ENCODE measurements around the gene GIMAP7. TPM values are rescaled to one million over a fixed set of nuclear protein-coding genes. Genes with fewer than 3 reads are reported as not detected.
"Not testable (repeated sequence)": the region's sequence is repeated elsewhere in the genome, so short reads cannot be mapped to it uniquely, and the experiment has no call there.

Gene GIMAP7
- total RNA-seq, 2 donors from 2014 or later, result 32.2 to 79.9 TPM

GRCh38 chr7:150493442-150493841 is 21.2 kb upstream of the GIMAP7 start:
- Mint-ChIP-seq H3K9me3 (peaks cover 12 to 13% of the 10 kb centered on the region in 2 donors), H3K36me3 (peaks cover 18 to 51% of the 10 kb centered on the region in 2 donors)
- not testable (repeated sequence) for H3K27ac Mint-ChIP-seq; ATAC-seq; DNase-seq (ENCODE audit: low spot score in 2 of 2)

DNA sequence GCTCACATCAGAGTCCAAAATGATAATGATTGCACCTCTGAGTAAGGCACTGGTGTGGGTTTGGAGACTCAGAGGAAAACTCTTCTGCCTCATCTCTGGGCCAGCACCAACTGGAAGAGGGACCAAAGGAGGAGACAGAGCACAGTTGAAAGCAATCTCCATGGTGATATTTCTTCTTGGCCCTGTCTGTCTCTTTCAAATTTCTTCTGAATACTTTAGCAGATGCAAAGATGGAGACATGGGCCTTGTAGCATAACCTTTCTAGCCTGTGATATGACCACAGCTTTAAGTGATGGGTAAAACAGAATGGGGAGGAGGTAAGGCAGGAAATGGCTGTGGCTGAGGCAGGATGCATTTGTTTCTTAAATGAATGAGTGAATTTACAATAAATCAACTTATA is 12.2 kb upstream of the GIMAP7 start:
- Mint-ChIP-seq H3K36me3 (peaks cover 31 to 56% of the 10 kb centered on the region in 2 donors), H3K27ac (peak overlapping the region; percentile 91 to 97), H3K9me3 (peaks cover 26 to 32% of the 10 kb centered on the region in 2 donors)
- peak; percentile 66 to 73 for ATAC-seq
- no peak for DNase-seq (ENCODE audit: low spot score in 2 of 2)

DNA sequence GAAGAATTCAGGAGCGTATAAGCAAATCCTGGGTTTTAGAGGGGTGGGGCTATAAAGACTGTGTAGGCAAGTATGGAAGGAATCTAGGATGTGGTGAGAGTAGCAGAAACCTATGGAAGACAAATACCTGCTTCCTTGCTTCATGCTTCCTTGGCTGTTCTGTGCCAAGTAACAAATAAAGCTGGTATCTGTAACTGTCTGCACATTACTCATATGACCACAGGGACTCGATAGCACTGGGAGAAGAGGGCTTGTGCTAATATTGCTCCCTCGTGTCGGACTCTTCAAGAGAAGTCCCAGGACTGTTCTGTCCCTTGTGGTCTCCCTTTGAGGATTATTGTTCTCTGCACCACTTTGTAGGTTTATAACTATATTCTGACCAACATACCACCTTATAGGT is 11.5 kb upstream of the GIMAP7 start:
- peaks cover 20 to 28% of the 10 kb centered on the region in 2 donors for H3K9me3 Mint-ChIP-seq
- peaks cover 25 to 49% of the 10 kb centered on the region in 2 donors for H3K36me3 Mint-ChIP-seq
- H3K27ac Mint-ChIP-seq, result peak overlapping the region; percentile 91 to 97
- no peak for DNase-seq (ENCODE audit: low spot score in 2 of 2)
- ATAC-seq, result peak in 1 of 2 donors; percentile 36

DNA sequence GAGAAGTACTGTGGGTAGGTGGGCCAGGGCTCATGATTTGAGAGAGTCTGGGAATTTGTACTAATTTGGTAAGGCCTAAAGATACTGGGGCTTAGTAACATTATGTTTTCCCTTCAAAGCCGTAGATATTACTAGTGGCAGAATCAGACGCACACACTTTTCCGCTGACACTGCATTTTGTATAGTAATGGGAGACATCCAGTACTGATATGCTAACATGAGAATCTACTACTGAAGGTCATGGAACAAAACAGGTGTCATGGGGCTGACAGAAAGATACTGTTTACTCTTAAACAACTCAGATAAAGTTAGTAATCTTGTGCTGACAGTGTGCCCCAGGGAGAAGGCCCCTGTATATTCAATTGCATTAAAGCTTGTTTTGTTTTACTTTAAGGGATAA is 11.1 kb upstream of the GIMAP7 start:
- peak overlapping the region; percentile 91 to 97 for H3K27ac Mint-ChIP-seq
- ATAC-seq (peak; percentile 51 to 63), DNase-seq (ENCODE audit: low spot score in 2 of 2) (no peak)
- H3K9me3 Mint-ChIP-seq, result peaks cover 18 to 26% of the 10 kb centered on the region in 2 donors
- peaks cover 21 to 45% of the 10 kb centered on the region in 2 donors for H3K36me3 Mint-ChIP-seq

DNA sequence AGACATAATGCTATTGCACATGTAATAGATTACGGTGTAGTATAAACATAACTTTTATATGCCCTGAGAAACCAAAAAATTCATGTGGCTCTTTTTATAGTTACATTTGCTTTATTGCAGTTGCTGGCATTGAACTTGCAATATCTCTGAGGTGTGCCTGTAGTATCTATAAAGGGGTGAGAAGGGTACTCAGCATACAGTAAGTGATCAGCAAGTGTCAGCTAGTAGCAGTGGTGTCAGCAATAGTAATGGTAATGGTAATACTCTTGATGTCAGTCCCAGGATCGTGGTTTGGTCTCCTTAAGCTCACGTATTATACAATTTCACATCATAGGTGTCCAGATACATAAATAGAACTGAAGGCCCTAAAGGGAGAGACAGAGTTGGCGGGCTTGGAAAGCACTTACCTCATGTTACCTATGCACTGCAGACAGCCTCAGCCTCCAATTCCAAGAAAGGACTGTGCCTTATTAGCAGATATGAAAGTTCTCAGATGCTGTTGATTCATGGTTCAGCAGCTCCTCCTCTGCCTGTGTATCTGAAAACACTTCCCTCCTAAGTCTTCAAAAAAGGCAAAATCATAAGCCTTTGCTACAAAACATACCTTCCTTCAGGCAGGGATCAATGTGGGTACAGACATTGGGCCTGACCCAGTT is 6.6 kb upstream of the GIMAP7 start:
- DNase-seq (ENCODE audit: low spot score in 2 of 2), result no peak
- Mint-ChIP-seq H3K9me3 (peaks cover 3 to 20% of the 10 kb centered on the region in 2 donors), H3K27ac (peak overlapping the region; percentile 91 to 96), H3K36me3 (peaks cover 0 to 30% of the 10 kb centered on the region in 2 donors)
- ATAC-seq, result peak; percentile 19 to 59

DNA sequence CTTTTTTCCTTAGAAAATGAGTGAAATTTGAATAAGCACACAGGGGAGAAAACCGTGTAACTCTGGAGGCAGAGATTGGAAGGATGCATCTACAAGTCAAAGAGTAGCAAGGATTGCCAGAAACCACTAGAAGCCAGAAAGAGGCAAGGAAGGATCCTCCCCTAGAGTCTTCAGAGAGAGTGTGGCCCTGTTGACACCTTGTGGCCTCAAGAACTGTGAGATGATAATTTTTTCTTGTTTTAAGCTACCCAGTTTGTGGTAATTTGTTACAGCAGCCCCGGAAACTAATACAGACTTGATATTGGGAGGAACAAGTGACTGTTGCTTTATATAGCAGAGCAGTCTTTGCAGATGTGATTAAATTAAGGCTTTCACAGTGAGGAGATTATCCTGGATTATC is 3.6 kb upstream of the GIMAP7 start:
- DNase-seq (ENCODE audit: low spot score in 2 of 2), result no peak
- H3K36me3 Mint-ChIP-seq, result peaks cover 10 to 39% of the 10 kb centered on the region in 2 donors

DNA sequence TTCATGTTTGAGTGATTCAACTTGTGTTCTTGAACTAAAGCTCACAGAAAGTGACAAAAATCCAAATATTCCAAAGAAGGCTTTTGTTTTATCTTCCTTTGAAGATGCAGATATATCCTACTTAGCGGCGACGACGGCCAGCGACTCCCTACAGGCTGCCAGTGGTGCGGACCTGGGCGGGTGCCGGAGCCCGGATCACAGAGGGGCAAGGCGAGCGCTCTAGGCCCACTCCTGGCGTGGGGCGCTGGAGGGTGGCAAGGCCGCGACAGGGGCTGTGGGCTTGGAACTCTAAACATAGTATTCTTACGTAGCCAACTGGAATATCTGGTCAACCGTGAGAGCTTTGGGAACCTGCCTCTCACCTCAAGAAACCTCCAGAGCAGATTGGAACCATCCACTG is 914 bp upstream of the GIMAP7 start:
- DNase-seq (ENCODE audit: low spot score in 2 of 2) (no peak), ATAC-seq (no peak)
- peaks cover 0 to 15% of the 10 kb centered on the region in 2 donors for H3K9me3 Mint-ChIP-seq
- peak overlapping the region; percentile 87 to 96 for H3K27ac Mint-ChIP-seq
- H3K36me3 Mint-ChIP-seq, result peaks cover 19 to 53% of the 10 kb centered on the region in 2 donors

More for the DNA sequence above, 3.6 kb upstream of the GIMAP7 start:
- ATAC-seq, result peak in 1 of 2 donors; percentile 7
- H3K9me3 Mint-ChIP-seq, result peaks cover 3 to 20% of the 10 kb centered on the region in 2 donors
- peak overlapping the region; percentile 85 to 96 for H3K27ac Mint-ChIP-seq

DNA sequence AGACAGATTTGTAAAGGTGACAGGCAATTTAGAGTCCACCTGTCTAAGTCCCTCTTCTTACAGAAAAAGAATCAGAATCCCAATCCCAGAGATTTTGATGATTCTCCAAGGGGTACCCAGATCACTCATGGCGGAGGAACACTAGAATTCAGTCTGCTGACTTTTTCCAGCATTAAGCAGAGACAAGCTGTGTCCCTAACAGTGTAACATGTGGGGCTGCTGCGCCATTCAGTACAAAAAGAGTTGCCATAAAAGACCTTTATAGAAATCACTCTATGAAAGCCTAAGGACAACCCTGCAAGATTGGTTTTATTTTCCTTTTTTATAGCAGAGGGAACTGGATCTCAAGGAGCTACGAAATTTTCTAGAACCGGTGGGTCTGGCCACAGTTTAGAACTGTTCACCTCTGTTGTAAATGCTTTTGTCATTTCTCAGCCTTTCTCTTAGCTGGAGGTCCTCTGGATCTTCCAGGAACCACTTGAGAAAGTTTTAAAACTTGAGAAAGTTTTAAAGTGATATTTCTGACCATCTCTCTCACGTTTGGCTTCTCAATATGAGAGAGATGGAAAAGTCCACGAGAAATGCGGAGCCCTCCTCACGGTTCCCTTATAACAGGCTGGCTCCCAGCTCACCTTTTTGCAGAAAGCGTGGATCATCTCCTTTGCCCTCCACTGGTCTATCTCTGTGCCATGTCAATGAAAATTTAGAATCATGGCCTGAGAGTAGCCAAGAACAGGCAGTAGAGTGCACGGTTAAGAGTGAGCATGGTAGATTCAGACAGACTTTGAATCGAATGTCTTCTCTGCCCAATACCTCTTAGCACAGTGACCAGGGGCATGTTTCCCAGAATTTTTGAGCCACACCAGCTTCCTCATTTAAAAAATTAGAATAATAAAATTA is 826 bp downstream of the GIMAP7 start:
- H3K9me3 Mint-ChIP-seq, result peaks cover 0 to 7% of the 10 kb centered on the region in 2 donors
- ATAC-seq, result peak; percentile 43 to 44
- no peak for DNase-seq (ENCODE audit: low spot score in 2 of 2)
- peak overlapping the region; percentile 87 to 96 for H3K27ac Mint-ChIP-seq
- peaks cover 30 to 52% of the 10 kb centered on the region in 2 donors for H3K36me3 Mint-ChIP-seq

DNA sequence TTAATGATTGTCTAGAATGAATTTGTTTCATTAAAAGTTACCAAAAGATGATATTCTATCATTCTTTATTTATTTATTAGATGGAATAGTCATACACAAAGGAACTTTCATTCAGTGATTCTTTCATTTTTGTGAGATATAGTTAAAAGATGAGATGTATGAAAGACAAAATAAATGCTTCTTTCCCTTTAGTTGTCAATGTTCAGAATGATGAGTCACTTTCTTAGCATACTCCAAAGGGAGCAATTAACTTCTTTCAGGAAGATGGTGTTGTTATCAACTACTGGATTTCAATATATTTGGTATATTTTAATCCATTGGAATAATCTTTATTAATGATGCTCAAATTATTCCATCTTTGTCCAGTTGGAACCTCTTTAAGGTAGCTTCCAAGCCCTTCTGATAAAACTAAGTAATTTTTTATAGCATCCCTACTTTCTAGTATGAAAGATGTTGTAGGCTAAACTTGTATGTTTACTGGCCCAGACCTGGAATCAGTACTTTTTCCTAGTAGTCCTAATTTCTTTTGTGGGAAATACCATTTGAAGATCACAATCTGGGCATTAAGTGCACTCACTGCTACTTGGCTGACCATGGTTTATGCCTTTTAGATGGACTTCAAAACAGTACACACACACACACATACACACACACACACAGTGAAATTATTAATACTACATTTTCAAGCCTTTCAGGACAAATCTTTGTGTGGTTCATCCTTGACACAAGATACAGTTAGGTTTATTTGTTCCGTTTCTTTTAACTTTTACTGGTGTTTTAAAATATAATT is 2.5 kb downstream of the GIMAP7 start:
- Mint-ChIP-seq H3K9me3 (no peaks in the 10 kb centered on the region), H3K27ac (peak overlapping the region; percentile 13 to 96), H3K36me3 (peaks cover 43 to 54% of the 10 kb centered on the region in 2 donors)
- DNase-seq (ENCODE audit: low spot score in 2 of 2) (no peak), ATAC-seq (no peak)

DNA sequence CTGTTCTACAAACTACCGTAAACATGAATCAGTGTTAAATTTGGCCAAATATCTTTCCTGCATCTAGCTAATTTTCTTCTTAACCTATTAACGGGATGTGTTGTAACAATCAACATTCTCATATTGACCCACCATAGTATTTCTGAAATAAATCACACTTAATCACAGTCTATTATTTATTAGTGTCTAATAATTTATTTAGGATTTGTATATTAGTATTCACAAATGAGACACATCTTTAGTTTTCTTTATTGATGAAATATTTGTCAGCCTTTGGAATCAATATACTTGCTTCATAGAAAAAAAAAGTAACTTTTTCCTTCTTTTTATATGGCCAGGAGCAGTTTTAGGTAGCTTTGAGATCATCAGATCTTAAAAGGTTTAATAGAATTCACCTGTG is 4.6 kb downstream of the GIMAP7 start:
- no peaks in the 10 kb centered on the region for H3K9me3 Mint-ChIP-seq

DNA sequence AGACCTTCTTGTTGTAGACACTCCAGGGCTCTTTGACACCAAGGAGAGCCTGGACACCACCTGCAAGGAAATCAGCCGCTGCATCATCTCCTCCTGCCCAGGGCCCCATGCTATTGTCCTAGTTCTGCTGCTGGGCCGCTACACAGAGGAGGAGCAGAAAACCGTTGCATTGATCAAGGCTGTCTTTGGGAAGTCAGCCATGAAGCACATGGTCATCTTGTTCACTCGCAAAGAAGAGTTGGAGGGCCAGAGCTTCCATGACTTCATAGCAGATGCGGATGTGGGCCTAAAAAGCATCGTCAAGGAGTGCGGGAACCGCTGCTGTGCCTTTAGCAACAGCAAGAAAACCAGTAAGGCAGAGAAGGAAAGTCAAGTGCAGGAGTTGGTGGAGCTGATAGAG is 5.5 kb downstream of the GIMAP7 start:
- peak; percentile 40 to 71 for DNase-seq (ENCODE audit: low spot score in 2 of 2)
- H3K9me3 Mint-ChIP-seq, result peaks cover 4 to 5% of the 10 kb centered on the region in 2 donors
- H3K36me3 Mint-ChIP-seq, result peaks cover 46 to 71% of the 10 kb centered on the region in 2 donors
- peak overlapping the region; percentile 88 to 96 for H3K27ac Mint-ChIP-seq
- peak; percentile 46 to 69 for ATAC-seq

More for the DNA sequence above, 4.6 kb downstream of the GIMAP7 start:
- DNase-seq (ENCODE audit: low spot score in 2 of 2) (no peak), ATAC-seq (no peak)
- H3K27ac Mint-ChIP-seq, result peak overlapping the region; percentile 88 to 96
- peaks cover 48 to 69% of the 10 kb centered on the region in 2 donors for H3K36me3 Mint-ChIP-seq

DNA sequence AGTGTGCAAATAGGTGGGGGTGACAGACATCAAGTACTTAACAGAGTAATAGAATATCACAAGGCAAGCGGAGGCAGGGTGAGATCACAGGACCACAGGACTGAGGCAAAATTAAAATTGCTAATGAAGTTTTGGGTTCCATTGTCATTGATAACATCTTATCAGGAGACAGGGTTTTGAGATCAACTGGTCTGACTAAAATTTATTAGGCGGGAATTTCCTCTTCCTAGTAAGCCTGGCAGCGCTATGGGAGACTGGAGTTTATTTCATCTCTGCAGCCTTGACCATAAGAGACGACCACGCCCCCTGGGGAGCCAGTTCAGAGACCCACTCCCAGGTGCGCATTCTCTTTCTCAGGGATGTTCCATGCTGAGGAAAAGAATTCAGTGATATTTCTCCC is 8.3 kb downstream of the GIMAP7 start:
- Mint-ChIP-seq H3K27ac (peak overlapping the region in 1 of 2 donors; percentile 96), H3K9me3 (peaks cover 10 to 22% of the 10 kb centered on the region in 2 donors), H3K36me3 (peaks cover 54 to 78% of the 10 kb centered on the region in 2 donors)
- not testable (repeated sequence) for DNase-seq (ENCODE audit: low spot score in 2 of 2); ATAC-seq

DNA sequence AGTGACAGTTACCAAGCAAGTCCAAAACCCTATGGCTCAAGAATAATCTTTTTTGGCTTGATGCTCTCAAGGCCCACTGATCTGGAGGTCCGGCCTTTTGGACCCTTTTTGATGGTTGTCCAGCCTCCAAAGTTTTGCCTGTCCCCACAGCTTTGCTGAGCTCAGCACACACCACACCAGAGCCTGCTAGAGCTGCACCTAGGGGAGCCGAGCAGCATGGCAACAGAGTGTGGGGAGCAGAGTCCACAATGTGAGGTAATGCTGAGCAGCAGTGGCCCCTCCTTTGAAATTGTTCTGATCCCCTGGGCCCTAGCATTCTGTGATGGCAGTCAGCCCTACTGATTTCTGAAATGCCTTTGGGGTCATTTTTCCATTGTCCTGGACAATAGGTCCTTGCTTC is 9.3 kb downstream of the GIMAP7 start:
- ATAC-seq (peak; percentile 65 to 71), DNase-seq (ENCODE audit: low spot score in 2 of 2) (no peak)
- peaks cover 61 to 79% of the 10 kb centered on the region in 2 donors for H3K36me3 Mint-ChIP-seq
- peak overlapping the region in 1 of 2 donors; percentile 96 for H3K27ac Mint-ChIP-seq
- H3K9me3 Mint-ChIP-seq, result peaks cover 19 to 33% of the 10 kb centered on the region in 2 donors

GRCh38 chr7:150531704-150532103 is 17.0 kb downstream of the GIMAP7 start:
- ATAC-seq (no peak), DNase-seq (ENCODE audit: low spot score in 2 of 2) (no peak)
- Mint-ChIP-seq H3K27ac (no peak overlapping the region), H3K36me3 (peaks cover 61 to 76% of the 10 kb centered on the region in 2 donors), H3K9me3 (peaks cover 51 to 65% of the 10 kb centered on the region in 2 donors)

GRCh38 chr7:150538259-150538658 is 23.6 kb downstream of the GIMAP7 start:
- H3K9me3 Mint-ChIP-seq, result peaks cover 30 to 69% of the 10 kb centered on the region in 2 donors
- H3K27ac Mint-ChIP-seq, result no peak overlapping the region
- DNase-seq (ENCODE audit: low spot score in 2 of 2), result no peak
- peaks cover 54 to 80% of the 10 kb centered on the region in 2 donors for H3K36me3 Mint-ChIP-seq
- ATAC-seq, result no peak

DNA sequence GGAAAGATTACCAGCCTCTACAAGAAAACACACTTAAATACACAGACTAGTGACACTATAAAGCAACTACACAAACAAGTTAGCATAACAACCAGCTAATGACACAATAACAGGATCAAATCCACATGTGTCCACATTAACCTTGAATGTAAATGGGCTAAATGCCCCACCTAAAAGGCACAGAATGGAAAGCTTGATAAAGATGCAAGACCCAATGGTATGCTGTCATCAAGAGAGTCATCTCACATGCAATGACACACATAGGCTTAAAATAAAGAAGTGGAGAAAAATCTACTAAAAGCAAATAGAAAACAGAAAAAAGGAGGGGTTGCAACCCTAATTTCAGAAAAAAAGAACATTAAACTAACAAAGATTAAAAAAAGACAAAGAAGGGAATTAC is 38.5 kb downstream of the GIMAP7 start:
- H3K36me3 Mint-ChIP-seq, result peaks cover 48 to 75% of the 10 kb centered on the region in 2 donors
- peak in 1 of 2 donors; percentile 60 for ATAC-seq
- peak overlapping the region in 1 of 2 donors; percentile 82 for H3K27ac Mint-ChIP-seq
- peaks cover 22 to 50% of the 10 kb centered on the region in 2 donors for H3K9me3 Mint-ChIP-seq
- no peak for DNase-seq (ENCODE audit: low spot score in 2 of 2)

Data from activated naive CD4-positive, alpha-beta T cell treated with anti-CD3 and anti-CD28 coated beads, Interleukin-2, amount 50 U/mL, for 72 hours (primary cell).